Measurements from ENCODE around the gene MDM4.
A peak's percentile ranks its signal among the peaks of the same experiment; 100 is the strongest.
"Not testable (repeated sequence)": the region's sequence is repeated elsewhere in the genome, so short reads cannot be mapped to it uniquely, and the experiment has no call there.

Gene MDM4, protein sequence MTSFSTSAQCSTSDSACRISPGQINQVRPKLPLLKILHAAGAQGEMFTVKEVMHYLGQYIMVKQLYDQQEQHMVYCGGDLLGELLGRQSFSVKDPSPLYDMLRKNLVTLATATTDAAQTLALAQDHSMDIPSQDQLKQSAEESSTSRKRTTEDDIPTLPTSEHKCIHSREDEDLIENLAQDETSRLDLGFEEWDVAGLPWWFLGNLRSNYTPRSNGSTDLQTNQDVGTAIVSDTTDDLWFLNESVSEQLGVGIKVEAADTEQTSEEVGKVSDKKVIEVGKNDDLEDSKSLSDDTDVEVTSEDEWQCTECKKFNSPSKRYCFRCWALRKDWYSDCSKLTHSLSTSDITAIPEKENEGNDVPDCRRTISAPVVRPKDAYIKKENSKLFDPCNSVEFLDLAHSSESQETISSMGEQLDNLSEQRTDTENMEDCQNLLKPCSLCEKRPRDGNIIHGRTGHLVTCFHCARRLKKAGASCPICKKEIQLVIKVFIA

DNA sequence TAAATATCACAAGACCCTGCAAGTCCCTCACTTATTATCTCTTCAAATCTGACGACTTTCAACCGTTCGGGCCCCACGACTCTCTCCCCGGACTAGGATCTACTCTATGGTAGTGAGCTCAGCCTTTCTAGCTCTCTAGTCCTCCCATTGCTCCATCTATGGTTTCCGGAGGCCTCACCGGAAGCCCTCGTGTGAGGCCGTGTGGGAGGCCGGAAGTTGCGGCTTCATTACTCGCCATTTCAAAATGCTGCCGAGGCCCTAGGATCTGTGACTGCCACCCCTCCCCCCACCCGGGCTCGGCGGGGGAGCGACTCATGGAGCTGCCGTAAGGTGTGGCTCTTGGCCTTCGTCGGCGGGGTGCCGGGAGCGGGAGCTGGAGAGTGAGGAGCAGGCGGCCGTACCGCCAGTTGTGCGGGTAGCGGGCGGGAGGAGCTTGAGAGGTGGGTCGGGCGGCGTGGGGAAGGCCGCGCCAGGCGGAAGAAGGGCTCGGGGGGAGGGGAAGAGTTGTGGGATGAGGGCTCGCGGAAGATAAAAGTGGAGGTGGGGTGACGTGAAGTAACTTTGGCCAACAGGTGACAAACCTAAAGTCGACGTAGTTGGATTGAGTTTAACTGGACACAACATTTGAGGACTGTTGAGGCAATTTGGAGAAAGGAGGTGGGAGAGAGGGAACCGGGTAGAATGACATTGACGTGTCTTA, at the start of gene MDM4:
TSS of gene MDM4 (plus strand) at position 227 of the 700 bp plus-strand sequence. CDS start 9,113 bp downstream, outside the sequence.
- DNase-seq (ENCODE audit: low read depth, low spot score): peak; percentile 90

DNA sequence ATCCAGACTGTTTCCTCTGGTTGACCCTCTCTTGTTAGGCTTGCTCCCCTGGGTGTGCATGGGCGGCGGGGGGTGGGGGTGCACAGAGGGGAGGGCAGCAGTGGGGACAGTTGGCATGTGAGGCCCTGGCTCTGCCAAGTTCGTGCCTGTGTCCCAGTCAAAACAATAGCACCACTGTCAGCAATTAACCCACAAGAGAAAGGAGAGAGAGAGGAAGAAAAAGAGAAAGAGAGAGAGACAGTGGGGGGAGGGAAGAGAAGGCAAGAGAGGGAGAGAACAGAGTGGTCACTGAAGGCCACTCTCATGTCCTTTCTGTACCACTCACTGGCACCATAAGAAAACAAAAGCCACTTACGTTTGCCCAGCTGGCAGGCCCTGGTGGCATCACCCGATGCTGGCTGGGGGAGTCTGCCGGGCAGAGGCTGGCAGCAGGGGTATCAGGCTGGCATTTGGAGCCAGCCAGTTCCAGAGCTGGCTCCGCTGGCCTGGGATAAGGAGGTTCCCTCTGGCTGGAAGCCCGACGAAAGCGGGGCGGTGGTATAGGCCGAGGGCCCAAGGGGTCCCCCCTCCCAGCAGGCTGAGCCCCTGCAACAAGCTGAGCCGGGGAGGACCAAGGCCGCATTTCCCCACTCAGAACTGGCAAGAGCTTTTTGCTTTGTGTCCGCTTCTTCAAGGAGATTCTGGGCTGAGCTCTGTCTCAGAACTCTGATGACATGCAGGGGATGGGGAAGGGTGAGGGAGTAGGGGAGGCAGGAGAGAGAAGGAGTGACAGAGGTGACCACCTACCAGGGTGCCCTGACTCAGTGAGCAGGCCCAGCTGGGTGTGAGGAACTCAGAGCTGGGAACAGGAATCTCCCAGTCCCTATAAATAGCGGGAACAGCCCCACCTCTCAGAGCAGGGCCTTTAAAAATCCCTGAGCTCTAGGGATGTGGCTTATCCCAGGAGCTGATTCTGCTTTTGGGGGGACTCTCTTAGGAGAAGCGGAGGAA, 49.5 kb upstream of the MDM4 start:
- DNase-seq (ENCODE audit: low read depth, low spot score): no peak

DNA sequence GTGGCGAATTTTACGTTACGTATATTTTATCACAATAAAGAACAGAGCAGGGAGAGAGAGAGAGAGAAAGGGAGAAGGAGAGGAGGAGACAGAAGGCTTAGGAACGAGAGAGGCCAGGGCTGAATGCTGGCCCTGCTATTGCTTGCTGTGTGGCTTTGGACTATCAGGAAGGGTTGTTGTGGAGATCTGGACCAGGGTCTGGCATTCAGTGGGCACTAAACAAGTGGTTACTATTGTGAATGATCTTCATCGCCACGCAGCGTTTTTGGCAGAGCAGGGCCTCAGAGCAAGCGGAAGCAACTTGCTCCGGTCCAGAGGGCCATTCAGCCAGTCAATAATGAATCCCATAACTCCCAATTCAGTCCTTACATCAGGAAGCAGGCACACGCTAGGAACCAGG, 48.0 kb upstream of the MDM4 start:
- no peak for DNase-seq (ENCODE audit: low read depth, low spot score)

DNA sequence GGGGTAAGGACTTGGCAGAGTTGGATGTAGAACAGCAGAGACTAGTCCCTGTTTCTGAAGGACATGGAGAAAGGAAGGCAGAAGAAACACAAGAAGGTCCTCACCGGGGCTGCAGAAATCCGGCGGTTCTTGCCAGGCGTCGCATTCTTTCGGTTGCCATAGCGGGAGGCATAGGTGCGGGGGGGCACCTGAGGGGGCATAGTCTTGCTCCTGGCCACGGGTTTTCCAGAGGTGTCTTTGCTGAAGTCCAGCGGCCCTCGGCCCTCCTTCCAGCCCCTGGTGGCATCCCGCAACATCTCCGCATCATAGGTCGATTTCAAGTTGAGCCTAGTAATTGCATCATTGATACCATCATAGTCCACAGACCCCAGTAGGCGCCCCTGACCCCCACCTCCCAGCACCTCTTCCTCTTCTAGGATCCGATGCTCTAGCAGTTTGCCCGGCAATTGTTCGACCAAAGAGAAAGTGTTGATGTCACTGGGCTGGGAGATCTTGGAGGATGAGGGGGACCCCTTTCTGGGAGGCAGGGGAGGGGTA, 47.4 kb upstream of the MDM4 start:
- DNase-seq (ENCODE audit: low read depth, low spot score): no peak

DNA sequence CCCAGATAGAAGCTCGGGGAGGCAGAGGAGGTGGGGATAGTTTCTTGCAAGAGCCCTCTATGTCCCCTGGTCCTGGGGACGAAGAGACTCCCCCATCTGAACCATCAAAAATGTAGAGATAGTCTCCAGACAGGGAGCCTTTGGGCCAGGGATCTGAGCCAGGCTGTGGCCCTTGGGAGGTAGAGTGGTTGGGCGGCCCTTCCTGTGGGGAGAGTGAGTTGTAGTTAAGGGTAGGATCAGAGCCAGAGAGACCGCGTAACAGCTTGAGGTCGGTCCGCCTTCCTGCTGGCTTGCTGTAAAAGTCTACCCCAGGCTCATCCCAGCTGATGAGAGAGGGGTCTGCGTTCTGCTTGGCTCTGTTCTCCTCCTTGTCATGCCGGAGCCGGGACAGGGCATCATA, 46.9 kb upstream of the MDM4 start:
- DNase-seq (ENCODE audit: low read depth, low spot score): no peak

DNA sequence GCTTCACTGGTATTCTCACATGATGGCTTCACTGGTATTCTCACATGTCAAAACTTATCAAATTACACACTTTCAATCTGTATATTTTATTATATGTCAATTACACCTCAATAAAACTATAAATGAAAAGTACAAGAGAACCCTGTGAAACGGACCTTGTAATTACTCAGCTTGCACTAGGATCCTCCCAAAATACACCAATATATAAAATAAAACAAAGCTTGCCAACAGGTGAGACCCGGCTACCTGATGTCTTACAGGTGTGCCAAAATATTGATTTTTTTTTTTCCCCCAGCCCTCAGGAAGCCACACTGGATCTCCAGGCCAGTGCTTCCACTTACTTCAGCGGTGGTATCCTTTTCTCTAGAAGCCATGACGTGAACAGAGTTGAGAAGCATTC, 44.5 kb upstream of the MDM4 start:
- no peak for DNase-seq (ENCODE audit: low read depth, low spot score)

DNA sequence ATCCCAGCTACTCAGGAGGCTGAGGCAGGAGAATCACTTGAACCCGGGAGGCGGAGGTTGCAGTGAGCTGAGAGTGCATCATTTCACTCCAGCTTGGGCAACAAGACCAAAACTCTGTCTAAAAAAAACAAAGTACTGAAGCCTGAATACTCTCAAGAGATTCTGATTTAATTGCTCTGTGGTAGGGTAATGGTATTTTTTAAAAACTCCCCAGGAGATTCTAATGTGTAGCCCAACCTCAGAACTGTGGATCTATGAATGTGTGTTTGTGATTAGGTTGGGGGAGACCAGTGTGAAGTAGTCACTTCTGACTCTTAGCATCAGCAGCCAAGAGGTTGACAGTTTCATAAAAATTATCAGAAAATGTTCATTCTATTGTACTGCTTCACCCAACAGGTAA, 43.5 kb upstream of the MDM4 start:
- no peak for DNase-seq (ENCODE audit: low read depth, low spot score)

DNA sequence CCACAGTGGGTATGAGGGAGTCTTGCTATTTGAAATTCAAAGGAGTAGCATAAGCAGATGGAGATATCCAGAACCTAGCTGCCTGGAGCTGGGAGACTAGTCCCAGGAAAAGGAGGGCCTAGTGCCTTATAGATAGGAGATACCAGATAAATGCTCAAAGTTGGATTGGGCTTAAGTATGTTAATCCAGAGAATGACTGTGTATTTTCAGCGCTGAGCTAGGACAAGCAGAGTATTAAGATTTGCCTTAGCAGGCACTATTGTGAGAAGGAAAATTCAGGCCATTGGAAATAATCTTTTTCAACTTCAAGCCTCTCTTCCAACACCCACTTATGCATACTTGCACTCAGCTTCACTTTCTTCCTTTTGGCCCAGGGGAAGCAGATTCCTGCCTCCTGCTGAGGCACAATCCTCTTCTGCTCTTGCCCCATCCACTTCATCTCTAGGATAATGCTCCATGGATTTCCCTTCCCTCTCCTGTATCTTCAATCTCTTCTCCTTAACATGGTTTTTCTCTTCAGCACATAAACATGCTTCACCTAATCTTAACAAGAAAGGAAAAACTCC, 42.7 kb upstream of the MDM4 start:
- DNase-seq (ENCODE audit: low read depth, low spot score): no peak

DNA sequence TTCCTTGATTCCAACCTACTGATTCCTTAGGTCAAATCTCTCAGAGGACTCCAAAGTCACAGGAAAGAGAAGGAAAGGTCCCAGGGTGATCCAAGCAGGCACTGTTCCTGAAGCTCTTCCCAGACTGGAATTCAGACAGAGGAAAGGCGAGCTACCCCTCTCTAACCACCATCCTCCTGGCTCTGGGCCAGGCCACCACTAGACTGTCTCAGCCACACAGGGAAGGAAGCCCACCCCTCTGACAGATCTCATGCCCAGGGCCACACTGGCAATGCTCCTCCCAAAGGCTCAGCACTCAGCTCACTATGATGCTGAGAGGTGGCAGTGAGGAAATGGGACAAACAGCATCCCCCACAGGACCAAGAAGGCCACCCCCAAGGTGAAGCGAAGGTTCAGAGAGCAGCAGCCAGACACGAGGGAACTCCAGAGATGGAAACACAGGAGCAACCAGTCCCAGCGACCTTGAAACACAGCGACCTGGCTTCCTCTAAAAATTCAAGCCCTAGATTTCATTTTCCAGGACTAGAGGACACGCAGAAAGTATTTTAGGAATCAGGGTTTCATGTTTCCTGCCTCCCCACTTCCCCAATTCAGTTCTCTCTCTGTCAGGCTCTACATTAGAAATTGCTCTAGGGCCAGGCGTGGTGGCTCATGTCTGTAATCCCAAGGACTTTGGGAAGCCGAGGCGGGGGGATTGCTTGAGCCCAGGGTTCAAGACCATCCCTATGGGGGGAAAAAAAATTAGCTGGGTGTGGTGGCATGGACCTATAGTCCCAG, 40.4 kb upstream of the MDM4 start:
- DNase-seq (ENCODE audit: low read depth, low spot score): no peak

DNA sequence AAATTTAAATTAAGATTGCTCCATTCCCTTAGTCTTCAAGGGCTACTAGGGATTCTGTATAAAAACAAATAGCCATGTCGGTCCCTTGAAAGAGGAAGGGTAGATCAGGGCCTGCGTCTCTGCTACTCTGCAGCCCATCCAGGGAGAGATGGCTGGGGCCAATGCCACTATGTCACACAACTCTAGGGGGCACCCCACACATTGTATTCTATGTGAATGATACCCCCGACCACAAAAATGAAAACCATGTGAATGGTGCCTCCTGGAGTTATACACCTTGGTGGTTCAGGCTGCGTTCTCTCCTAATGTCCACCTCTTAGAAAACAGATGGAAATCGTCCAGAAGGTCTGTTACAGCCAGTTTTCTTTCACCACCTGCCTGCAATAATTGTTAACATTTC, 39.6 kb upstream of the MDM4 start:
- no peak for DNase-seq (ENCODE audit: low read depth, low spot score)

DNA sequence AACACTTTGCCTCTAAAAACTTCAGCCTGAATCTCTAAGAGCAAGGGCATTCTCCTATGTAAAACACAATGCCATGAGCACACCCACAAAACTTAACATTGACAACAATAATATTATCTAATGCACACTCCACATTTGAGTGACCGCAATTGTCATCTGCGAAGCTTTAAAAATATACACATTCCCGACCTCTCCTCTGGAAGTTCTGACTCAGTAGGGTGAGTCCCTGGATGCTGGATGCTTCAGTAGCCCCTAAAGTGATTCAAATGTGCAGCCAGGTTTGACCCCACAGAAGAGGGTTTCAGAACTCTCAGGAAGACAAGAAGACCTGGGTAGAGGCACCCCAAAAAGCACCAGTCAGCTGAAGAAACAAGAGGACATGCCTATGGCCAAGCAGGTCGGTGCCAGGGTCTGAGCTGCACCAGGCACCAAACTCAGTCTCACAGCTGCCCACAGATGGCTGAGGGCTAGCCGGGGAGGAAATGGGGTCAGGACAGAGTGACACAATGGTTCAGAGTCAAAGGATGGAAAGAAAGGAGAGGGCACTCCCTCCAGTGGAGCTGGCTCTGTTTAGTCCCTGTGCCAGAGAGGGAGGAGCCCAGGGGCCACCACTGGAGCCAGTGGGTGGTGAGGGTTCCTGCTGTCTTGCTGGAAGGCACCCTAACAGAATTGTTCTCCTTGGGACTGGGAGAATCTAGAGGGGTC, 39.0 kb upstream of the MDM4 start:
- DNase-seq (ENCODE audit: low read depth, low spot score): no peak

DNA sequence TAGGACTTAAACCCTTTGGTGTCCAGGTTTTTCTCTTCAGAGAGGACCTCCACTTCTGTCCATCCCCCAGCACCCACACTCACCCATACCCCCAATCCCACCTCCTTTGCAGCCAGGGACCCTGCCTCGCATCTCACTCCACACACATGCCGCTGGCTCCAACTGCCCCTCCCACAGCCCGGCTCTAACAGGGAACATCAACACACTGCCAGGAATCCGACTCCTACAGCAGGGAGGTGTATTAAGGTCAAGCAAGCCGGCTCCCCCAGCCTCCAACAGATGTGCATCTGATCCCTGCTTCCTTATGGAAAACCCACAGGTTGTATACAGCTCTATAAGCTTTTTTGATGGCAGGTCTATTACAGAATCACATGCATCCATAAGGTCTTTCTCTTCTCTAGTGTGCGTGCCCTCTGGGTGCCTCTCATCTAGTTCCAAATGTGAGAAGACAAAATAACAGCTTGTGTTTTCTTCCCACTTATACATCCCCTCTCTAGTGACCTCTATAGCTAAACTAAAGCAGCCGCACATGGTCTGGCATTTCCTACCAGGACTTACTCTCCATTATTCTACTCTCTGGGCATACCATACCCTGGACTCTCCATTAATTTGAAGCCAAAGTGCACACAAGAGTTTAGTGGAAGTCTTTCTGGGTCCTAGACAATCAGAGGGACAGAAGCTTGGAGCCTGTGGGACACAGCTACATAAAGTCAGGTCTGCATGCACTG, 37.9 kb upstream of the MDM4 start:
- DNase-seq (ENCODE audit: low read depth, low spot score): no peak

DNA sequence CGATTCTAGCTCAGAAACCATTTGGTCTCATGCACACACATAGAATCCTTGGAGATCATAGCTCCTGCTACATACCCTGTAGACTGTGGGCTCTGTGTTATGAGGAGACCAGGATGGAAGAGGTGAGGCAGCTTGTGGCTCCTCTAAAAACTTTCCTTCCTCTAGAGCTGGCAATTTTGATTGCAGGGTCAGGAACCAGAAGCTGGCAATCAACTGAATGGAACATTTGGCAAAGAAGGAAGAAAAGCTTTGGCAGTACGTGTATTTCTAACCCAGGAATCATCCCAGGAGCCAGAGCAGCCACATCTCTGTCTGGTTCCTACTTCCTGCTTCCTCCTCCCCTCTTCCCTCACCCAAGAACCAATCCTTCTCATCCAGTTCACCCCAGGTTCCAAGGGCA, 37.3 kb upstream of the MDM4 start:
- DNase-seq (ENCODE audit: low read depth, low spot score): no peak

DNA sequence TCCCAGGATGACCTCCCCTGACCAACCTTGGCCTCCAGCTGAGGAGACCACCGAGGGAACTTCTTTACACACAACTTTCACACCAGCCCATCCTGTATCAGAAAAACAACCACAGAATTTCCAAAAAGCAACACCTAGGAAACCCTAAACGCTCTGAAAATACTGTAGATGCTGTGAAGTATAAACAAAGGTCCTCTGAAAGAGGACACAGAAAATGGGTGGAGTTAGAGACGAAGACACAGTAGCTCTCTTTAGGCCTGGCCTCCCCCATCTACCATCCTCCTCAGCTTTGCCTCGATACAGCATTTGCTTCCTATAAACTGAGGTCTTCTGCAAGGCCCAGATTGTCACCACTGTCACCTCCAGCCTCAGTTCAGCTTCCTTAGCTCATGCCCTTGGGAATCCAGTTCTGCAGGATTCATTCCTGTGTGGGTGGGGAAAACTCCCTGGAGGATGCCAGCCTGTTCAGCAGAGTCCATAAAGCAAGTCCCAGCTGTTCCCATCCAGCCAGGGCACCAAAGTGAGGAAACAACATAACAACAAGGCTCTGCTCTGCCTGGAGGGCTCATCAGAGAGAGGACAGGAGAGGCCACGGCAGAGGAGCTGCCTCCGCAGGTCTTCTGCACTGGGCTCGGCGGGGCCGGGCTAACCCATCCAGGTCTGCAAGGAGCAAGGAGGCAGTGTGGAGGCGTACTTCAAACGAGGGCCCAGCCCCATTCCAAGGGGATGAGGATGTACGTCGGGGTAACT, 36.6 kb upstream of the MDM4 start:
- DNase-seq (ENCODE audit: low read depth, low spot score): no peak

DNA sequence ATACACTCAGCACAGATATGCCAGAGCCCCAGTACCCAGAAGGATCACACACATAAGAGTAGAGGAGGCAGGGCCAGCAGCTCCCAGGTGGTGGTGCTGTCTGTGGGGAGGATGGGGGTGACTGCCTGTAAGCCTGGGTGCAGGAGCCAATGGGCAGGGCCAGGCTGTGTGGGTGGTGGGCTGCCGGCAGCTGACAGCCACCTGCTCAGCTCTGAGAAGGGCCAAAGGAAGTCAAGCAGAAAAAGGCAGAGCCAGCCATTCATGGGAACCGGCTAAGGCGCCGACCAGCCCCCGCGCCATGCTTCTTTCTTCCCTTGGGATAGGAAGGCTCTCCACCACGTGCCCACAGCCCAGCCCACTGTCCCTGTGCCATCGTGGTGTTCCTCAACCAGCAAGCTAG, 35.7 kb upstream of the MDM4 start:
- no peak for DNase-seq (ENCODE audit: low read depth, low spot score)

DNA sequence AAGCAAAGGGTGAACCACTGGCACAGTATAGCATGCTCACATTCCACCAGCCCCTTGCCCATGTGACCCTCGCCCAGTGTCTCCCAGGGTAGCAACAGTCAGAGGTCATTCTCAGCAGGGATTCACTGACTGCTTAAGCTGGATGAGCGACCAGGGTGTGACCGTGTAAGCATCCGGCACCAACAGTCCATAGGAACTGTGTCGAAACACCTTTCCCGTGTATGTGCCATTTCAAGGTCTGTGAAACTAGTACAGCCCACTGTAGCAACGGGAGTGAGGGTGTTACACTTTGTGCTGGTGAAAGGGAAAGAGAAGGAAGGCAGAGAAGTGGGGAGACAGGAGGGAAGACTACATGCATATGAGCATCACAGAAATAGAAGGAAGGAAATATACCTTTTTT, 32.4 kb upstream of the MDM4 start:
- DNase-seq (ENCODE audit: low read depth, low spot score): no peak

DNA sequence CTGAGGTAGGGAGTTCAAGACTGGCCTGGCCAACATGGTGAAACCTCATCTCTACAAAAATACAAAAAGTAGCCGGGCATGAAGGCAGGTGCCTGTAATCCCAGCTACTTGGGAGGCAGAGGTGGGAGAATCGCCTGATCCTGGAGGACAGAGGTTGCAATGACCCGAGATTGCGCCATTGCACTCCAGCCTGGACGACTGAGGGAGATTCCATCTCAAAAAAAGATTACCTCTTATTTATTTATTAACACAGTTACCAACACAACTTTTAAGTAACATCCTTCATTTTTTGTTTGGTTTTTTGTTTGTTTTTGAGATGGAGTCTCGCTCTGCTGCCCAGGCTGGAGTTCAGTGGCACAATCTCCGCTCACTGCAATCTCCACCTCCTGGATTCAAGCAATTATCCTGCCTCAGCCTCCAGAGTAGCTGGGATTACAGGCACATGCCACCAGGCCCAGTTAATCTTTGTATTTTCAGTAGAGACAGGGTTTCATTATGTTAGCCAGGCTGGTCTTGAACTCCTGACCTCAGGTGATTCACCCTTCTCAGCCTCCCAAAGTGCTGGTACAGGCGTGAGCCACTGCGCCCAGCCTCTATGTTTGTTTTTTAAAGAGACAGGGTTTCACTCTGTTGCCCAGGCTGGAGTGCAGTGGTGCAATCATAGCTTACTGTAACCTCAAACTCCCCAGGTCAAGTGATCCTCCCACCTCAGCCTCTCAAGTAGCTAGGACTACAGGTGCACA, 29.5 kb upstream of the MDM4 start:
- not testable (repeated sequence) for DNase-seq (ENCODE audit: low read depth, low spot score)

DNA sequence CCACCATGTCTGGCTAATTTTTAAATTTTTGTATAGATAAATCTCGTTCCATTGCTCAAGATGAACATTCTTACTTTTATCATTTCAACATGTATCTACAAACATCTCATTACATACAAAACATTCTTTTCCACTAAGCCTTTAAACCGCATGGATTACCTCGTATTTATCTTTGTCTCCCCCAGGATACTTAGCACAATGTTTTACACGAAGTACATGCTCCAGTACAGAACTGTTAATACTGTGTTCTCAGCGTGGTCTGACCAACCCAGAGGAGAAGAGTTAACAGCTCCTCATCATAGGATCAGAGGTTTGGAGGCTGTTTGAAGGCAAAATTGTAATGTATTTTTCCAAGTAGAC, 29.0 kb upstream of the MDM4 start:
- no peak for DNase-seq (ENCODE audit: low read depth, low spot score)
